HepG2 (cell line): ENCODE measurements around the gene LEMD2. TPM values are rescaled to one million over a fixed set of nuclear protein-coding genes. Genes with fewer than 3 reads are reported as not detected.
A peak's percentile ranks its signal among the peaks of the same experiment; 100 is the strongest.

Experiments used
- ATAC-seq: fragments of 200-7000 bp; cut with Tn5 transposase; 3 replicates; pipeline ENCODE4 v1.9.1; 2020; ENCODE audit warnings: mild to moderate bottlenecking, moderate library complexity
- BruUV-seq: library from RNA; stranded (reverse); fragments of 400-500 nt; replicated peaks from 2 replicates; lab custom pipeline; 2021; lab: Mats Ljungman, UMichigan
- CTCF ChIA-PET: fragments of 300-600 bp; formaldehyde crosslinking; extraction: SDS; loops from one replicate; lab custom pipeline; 2021; ENCODE audit warnings: low total read pairs, inconsistent platforms, low intra/inter-chr PET ratio; lab: Yijun Ruan, JAX
- POLR2A ChIA-PET: fragments of 350-600 bp; sonication (Branson Sonifier 250); formaldehyde crosslinking; loops from one replicate; lab custom pipeline; 2020; ENCODE audit warnings: antibody characterized with exemption, inconsistent platforms; lab: Yijun Ruan, JAX
- DNase-seq: peaks from one replicate; pipeline ENCODE4 v3.0.0-alpha.2; 2015; ENCODE audit warnings: low spot score
- FAIRE-seq: peaks from 3 replicates; lab custom pipeline; 2011; peaks lifted over from hg19 to GRCh38; lab: Jason Lieb, UNC
- H2AFZ ChIP-seq: one replicate; pipeline ENCODE4 v1.6.1; 2011; ENCODE audit warnings: low read length, inconsistent platforms
- H3K27ac ChIP-seq: fragments of 300-600 bp; 3 replicates; pipeline ENCODE4 v1.8.0; 2011; ENCODE audit warnings: mixed run types, mild to moderate bottlenecking, mixed read lengths, low read length, inconsistent platforms; ENCODE audit not compliant: insufficient read depth; ENCODE audit errors: extremely low read length
- H3K27me3 ChIP-seq, 2 experiments: fragments of 200-600 bp in 1 of 2; 2 replicates in 1 of 2; 3 replicates in 1 of 2; pipeline versions ENCODE4 v1.6.0 to v1.8.0; 2011; ENCODE audit warnings: low read length in 2 of 2, mild to moderate bottlenecking in 2 of 2, moderate library complexity in 2 of 2, inconsistent platforms in 1 of 2; ENCODE audit not compliant: insufficient read depth in 2 of 2, control insufficient read depth in 1 of 2
- H3K36me3 ChIP-seq, 2 experiments: fragments of 200-600 bp in 1 of 2; replicated peaks in 1 of 2; 2 replicates in 1 of 2; 3 replicates in 1 of 2; pipeline versions ENCODE4 v1.5.1 to v1.8.0; 2011; ENCODE audit warnings: low read length in 2 of 2, inconsistent platforms in 1 of 2; ENCODE audit not compliant: insufficient read depth in 2 of 2, control insufficient read depth in 1 of 2
- H3K4me1 ChIP-seq: 2 replicates; pipeline ENCODE4 v1.5.1; 2012; ENCODE audit warnings: low read length, inconsistent platforms; ENCODE audit not compliant: insufficient read depth
- H3K4me2 ChIP-seq: 2 replicates; pipeline ENCODE4 v1.6.0; 2011; ENCODE audit warnings: low read depth, low read length, inconsistent platforms
- H3K4me3 ChIP-seq, 3 experiments: fragments of 200-600 bp in 1 of 3; sonication (generic), shearing (Covaris generic) in 1 of 3; replicated peaks in 1 of 3; 2 replicates each; pipeline ENCODE4 v1.5.1; 2011 to 2016; ENCODE audit warnings: low read length in 3 of 3, inconsistent platforms in 2 of 3, low read depth in 2 of 3, mild to moderate bottlenecking in 2 of 3, control low read depth in 1 of 3, mixed read lengths in 1 of 3; ENCODE audit not compliant: insufficient read depth in 1 of 3
- H3K79me2 ChIP-seq: one replicate; pipeline ENCODE4 v1.6.1; 2011; ENCODE audit warnings: low read length, inconsistent platforms; ENCODE audit not compliant: insufficient read depth
- H3K9ac ChIP-seq: 2 replicates; pipeline ENCODE4 v1.6.0; 2011; ENCODE audit warnings: mild to moderate bottlenecking, low read depth, low read length, inconsistent platforms; ENCODE audit not compliant: insufficient read depth
- H3K9me3 ChIP-seq: 2 replicates; pipeline ENCODE4 v1.5.1; 2012; ENCODE audit warnings: mild to moderate bottlenecking, low read length
- H4K20me1 ChIP-seq: 2 replicates; pipeline ENCODE4 v1.6.0; 2011; ENCODE audit warnings: inconsistent platforms, mild to moderate bottlenecking, low read length, moderate library complexity; ENCODE audit not compliant: insufficient read depth
- ELF4 ChIP-seq: sonication (generic); formaldehyde crosslinking; IDR thresholded peaks from 2 replicates; pipeline ENCODE4 v1.5.0; 2020; ENCODE audit warnings: missing genetic modification reagents, mild to moderate bottlenecking, moderate library complexity, borderline replicate concordance
- HINFP ChIP-seq: sonication (generic); formaldehyde crosslinking; IDR thresholded peaks from 2 replicates; pipeline ENCODE4 v1.4.0; 2020; ENCODE audit warnings: low read depth, mild to moderate bottlenecking, missing genetic modification reagents
- HMGA1 ChIP-seq: sonication (generic); formaldehyde crosslinking; conservative IDR thresholded peaks from 2 replicates; pipeline ENCODE4 v1.4.0; 2020; ENCODE audit warnings: missing genetic modification reagents
- JUND ChIP-seq: sonication (generic); formaldehyde crosslinking; IDR thresholded peaks from 2 replicates; pipeline ENCODE4 v1.8.0; 2022; ENCODE audit warnings: mild to moderate bottlenecking, missing genetic modification reagents
- NFAT5 ChIP-seq: sonication (generic); formaldehyde crosslinking; IDR thresholded peaks from 2 replicates; pipeline ENCODE4 v1.4.0; 2020; ENCODE audit warnings: missing genetic modification reagents
- PCBP2 ChIP-seq: fragments of 200-400 bp; formaldehyde crosslinking; optimal IDR thresholded peaks from 2 replicates; pipeline ENCODE3; 2018; ENCODE audit warnings: low read length, low read depth; ENCODE audit not compliant: poor library complexity, severe bottlenecking
- SMAD9 ChIP-seq: sonication (generic); formaldehyde crosslinking; IDR thresholded peaks from 2 replicates; pipeline ENCODE4 v1.5.1; 2020; ENCODE audit warnings: mild to moderate bottlenecking, missing genetic modification reagents
- SOX5 ChIP-seq: IDR thresholded peaks from 2 replicates; pipeline ENCODE4 v1.6.1; 2016; ENCODE audit warnings: borderline replicate concordance
- XRCC5 ChIP-seq: fragments of 200-400 bp; formaldehyde crosslinking; optimal IDR thresholded peaks from 2 replicates; pipeline ENCODE3; 2017; ENCODE audit warnings: mild to moderate bottlenecking, low read length
- ZNF205 ChIP-seq: IDR thresholded peaks from 2 replicates; pipeline ENCODE4 v1.6.1; 2018; ENCODE audit warnings: missing biosample characterization, missing genetic modification reagents
- ZNF281 ChIP-seq: sonication (generic); formaldehyde crosslinking; IDR thresholded peaks from 2 replicates; pipeline ENCODE4 v1.4.0; 2020; ENCODE audit warnings: missing genetic modification reagents, borderline replicate concordance
- ZNF441 ChIP-seq: sonication (generic); formaldehyde crosslinking; IDR thresholded peaks from 2 replicates; pipeline ENCODE4 v1.7.0; 2021; ENCODE audit warnings: missing genetic modification reagents, borderline replicate concordance
- WGBS: methylation state at CpG from one replicate; pipeline ENCODE4 v1.1.6; 2017; ENCODE audit warnings: low lambda C conversion rate; 5-methylcytosine and 5-hydroxymethylcytosine counted together
- in situ Hi-C: cut with HindIII; loops from 2 replicates; pipeline ENCODE4 v1.10.0; 2017; ENCODE audit warnings: low pct_unique_long_range_greater_than_20kb; ENCODE audit not compliant: extremely low pct_ligation_motif_present
- intact Hi-C: fragments of 100-400 bp; cut with micrococcal nuclease; formaldehyde crosslinking; loops from one replicate; pipeline ENCODE4 v1.10.0; 2022; ENCODE audit not compliant: unreplicated experiment
- polyA plus RNA-seq, 8 experiments: library from polyadenylated mRNA; depleted of rRNA in 3 of 8; stranded (reverse) in 7 of 8; unstranded in 1 of 8; fragments of >200 nt; fragmentation: Illumina TruSeq in 4 of 8; extraction: Trizol in 4 of 8; gene quantifications; 2 replicates each; pipeline versions ENCODE4 v1.2.1 to v1.2.3, GENCODE V29; 2011 to 2016; ENCODE audit warnings: low read depth in 4 of 8, missing spikeins in 1 of 8, mixed read lengths in 1 of 8; ENCODE audit not compliant: insufficient read depth in 1 of 8
- total RNA-seq, 5 experiments: library from RNA; depleted of rRNA; stranded (reverse); fragments of >200 nt; fragmentation: Illumina TruSeq; extraction: Trizol; gene quantifications; 2 replicates each; pipeline ENCODE4 v1.2.3, GENCODE V29; 2016; ENCODE audit warnings: low read depth in 1 of 5

LEMD2 gene
- total and polyA plus RNA-seq, 2 of the 13 experiments (the other 11 are each of a cell fraction or from before 2014, with no cell fraction given) = 45.2 to 62.9 TPM

GRCh38 chr6:33744001-33744848, 44.7 kb downstream of the LEMD2 start (continued):
- TF ChIP-seq ELF4 (CRISPR knock-in tag) (no peak), ZNF205 (0 out of 2 replicates have a peak, but pooled peaks have one; percentile 61), SOX5 (no peak)

GRCh38 chr6:33742837-33743236, 46.1 kb downstream of the LEMD2 start:
- Histone ChIP-seq H3K79me2 (no peaks in the 10 kb centered on the region), H3K4me1 (peaks cover 53% of the 10 kb centered on the region), H3K9me3 (no peaks in the 10 kb centered on the region), H3K9ac (no peak overlapping the region), H4K20me1 (no peaks in the 10 kb centered on the region), H3K27me3 (peaks cover under 1 to 26% of the 10 kb centered on the region in 2 experiments; a peak in 4 of 5 replicates), H3K4me2 (no peak overlapping the region), H3K27ac (no peak overlapping the region), H3K36me3 (no peaks in the 10 kb centered on the region), H2AFZ (no peak overlapping the region), H3K4me3 (no peak overlapping the region)
- ChIA-PET CTCF (interaction anchor here (5.7 kb wide), 1 partner anchor 20 kb away, joined by 77 read pairs; no protein-coding TSS in a partner anchor), POLR2A (interaction anchor here (4.5 to 4.6 kb wide), 2 partner anchors 18 to 32 kb away, joined by 34 to 48 read pairs; partner anchors contain the start of gene UQCC2)
- FAIRE-seq (no peak), ATAC-seq (no peak), DNase-seq (no peak)
- intact Hi-C loops (no loop called here), in situ Hi-C loops (no loop called here)
- no TSS peak for BruUV-seq
- 82% methylated on average over 7 of the region's 7 CpGs for WGBS
- TF ChIP-seq HINFP (CRISPR knock-in tag) (no peak), ZNF281 (CRISPR knock-in tag) (no peak), ZNF441 (CRISPR knock-in tag) (no peak), JUND (CRISPR knock-in tag) (no peak), XRCC5 (no peak), HMGA1 (CRISPR knock-in tag) (no peak), SMAD9 (CRISPR knock-in tag) (no peak), PCBP2 (no peak), NFAT5 (CRISPR knock-in tag) (no peak)
